Umbilical cord (tissue), 2 donors: ENCODE measurements around the gene CEP152. TPM values are rescaled to one million over a fixed set of nuclear protein-coding genes. Genes with fewer than 3 reads are reported as not detected.
"Not testable (repeated sequence)": the region's sequence is repeated elsewhere in the genome, so short reads cannot be mapped to it uniquely, and the experiment has no call there.

Experiments
- DNase-seq: peaks from one replicate; pipeline ENCODE4 v3.0.0-alpha.2; 2015; ENCODE audit warnings: low spot score
- total RNA-seq: library from RNA; depleted of rRNA; stranded (reverse); fragments of >200 nt; gene quantifications from one replicate; pipeline ENCODE4 v1.2.3, GENCODE V29; 2014; ENCODE audit warnings: low replicate concordance; ENCODE audit not compliant: insufficient read depth

Gene CEP152
- total RNA-seq, 1 donor from 2014 or later: 15.2 TPM

DNA sequence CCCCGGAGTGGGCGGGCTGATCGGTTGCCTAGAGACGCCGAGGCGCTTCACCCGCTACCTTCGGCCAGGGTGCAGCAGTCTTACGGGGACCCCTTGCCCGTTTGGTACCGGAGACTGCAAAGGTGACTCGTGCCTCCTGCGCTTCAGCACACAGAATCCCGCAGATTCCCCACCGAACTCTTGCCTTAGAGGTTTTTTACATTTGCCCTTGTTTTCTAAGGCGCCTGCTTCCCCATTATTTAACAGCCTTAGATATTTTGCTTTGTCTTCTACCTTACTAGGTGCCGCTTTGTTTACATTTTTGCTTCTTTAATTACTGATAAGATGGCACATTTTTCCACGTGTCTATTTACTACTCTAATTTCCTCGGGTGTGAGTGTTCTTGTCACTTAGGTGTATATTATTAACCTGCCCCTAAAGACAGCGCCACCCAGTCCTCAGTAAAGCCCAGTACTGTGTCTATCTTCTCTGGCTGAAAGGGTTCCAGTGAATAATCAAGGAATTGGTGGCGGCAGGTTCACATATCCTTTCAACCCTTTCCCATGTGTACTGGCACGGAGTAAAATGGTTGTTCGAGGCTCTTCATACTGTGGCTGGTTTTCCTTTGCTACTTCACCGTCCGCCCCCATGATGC, 573 bp upstream of the CEP152 start:
- no peak for DNase-seq

DNA sequence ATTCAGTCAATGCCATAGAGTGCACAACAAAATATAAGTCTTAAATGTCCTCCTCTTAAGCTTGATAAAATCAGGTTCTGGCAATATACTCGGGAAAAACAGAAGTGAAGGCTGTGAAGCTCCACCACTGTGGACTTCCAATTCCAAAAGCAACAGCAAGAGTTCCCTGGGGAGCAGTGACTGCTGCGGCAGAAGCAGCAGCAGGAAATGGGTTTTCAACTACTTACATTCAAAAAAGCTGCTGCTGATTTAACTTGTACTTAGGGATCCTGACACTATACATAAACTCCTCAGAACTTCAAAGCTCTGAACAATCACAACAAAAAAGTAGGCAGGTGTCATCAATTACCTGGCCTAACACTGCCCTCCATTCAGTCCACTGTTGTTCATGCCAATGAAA, 4.7 kb downstream of the CEP152 start:
- DNase-seq: peak; percentile 20

DNA sequence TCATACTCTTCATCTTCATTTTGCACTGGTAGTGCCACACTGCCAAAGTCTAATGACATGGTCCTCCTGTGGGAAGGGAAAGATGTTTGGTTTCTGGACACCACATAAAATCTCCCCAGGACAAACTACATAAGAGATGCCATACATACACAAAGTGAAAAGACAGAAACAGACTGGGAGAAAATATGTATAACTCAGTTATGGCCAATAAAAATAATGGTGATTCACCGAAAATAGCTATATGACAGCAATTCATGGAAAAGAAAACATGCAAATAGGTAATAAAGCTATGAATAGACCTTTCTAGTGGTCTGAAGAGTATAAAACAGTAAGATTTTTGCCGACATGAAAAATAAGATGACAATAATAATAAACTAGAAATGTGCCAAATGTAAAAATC, 5.3 kb downstream of the CEP152 start:
- no peak for DNase-seq

DNA sequence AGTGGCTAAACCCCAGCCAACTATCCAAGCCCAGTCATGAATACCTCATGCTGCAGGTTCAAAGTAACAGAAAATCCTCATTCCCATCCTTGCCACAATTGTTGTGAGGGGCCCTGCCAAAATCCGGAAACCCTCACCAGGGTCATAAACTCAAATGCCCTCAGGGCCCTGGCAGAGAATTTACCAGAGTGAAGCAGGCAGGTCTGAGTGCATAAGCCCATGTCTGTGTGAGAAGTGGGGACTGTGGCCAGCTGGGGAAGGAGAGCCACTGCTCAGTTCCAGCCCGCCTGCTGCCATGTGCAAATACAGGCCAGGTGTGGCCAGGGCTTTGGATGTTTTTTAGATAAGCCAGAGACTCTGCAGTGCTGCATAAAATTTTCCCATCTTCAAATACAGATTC, 7.0 kb downstream of the CEP152 start:
- DNase-seq: no peak

DNA sequence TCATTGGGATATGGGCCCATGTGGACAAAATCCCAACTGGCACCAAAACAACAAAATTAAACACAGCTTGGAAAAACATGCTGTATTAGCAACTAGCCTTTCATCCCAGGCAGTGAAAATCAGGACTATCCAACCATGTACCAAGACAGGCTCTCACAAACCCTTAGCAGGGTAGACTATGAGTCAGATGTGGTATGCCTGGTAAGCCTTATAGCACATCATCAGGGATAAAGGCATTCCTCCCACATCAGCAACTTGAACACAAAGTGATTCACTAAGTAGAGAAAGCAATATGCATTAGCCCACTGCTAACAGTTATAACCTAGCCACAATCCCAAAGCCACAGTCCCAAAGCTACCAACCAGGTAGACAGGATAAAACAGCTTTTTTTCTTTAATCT, 8.0 kb downstream of the CEP152 start:
- peak; percentile 92 for DNase-seq

DNA sequence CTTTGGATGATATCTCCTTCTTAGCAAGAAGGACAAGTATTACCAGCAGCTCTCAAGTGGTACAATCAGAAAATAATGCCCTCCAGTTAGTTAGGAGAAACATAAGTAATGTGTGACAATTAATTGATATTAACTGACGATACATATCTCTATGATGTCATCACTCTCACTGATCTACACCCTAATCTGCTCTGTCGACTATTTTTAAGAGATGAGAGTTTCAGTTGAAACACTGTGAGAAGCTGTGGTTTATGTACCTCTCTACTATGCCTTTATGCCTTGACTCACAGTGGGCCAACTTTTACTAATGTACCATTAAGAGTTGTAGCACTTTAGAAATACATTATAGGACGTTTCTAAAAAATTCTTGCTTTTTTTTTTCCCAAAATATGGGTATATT, 8.6 kb downstream of the CEP152 start:
- no peak for DNase-seq

DNA sequence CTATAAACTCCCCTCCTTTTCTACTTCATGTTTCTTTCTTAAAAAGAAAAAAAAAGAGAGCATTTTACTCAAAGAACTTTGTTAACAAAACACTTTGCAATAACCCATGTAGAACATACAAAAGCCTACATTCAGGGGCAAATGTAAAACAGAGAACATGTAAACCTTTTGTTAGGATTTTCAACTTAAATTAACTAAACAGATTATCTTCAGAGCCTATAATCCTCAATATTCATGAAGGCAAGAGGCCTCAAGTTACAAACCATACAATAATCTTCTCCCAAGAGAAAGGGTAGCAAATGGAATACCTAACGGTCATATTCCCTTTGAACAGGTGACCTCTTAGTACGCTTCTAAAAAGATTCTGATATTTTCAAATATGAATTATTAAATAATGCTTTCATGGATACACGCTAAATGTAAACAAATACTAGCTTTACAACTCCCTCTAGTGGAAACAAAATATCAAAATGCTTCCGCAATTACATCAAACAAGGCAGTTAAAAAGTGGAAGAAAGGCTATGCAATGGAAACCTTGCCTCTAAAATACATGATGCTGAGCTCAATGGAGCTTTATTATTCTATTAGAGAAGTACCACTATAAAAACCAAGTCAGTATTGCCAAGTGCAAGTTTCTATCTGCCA, 9.9 kb downstream of the CEP152 start:
- DNase-seq: peak; percentile 68

DNA sequence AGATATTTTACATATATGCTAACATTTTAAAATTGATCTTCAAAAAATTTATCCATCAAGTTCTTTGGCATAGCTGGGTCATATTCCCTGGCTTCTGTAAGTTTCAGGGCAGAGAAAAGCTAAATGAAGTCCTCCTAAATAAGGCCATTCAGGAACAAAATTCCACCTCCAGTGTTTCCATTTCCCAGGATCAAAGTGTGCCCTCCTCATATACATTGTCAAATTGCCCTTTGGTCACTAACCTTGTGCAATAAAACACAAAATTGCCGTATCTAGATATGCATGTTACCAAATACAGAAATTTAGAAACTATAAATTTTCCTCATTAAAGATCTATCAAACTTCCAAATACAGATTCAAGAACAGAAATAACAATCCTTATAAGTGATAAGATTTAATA, 10.6 kb downstream of the CEP152 start:
- no peak for DNase-seq

DNA sequence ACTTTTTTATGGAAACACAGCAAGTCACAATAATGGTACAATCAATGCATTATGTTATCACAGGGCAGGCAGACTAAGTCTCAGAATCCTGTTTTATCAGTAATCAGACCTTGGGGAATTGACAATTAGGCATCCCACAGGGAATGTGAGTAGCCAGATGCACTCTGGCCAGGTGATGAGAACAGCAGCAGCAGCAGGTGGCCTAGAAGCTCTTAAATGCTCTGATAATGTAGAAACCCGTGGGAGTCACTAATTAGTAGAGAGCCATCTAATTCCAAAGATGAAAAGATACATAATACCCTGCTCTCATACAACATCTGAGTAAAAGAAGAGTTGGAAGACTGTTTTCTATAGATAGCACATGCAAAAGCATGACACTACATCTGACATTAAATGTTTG, 12.6 kb downstream of the CEP152 start:
- DNase-seq: no peak

DNA sequence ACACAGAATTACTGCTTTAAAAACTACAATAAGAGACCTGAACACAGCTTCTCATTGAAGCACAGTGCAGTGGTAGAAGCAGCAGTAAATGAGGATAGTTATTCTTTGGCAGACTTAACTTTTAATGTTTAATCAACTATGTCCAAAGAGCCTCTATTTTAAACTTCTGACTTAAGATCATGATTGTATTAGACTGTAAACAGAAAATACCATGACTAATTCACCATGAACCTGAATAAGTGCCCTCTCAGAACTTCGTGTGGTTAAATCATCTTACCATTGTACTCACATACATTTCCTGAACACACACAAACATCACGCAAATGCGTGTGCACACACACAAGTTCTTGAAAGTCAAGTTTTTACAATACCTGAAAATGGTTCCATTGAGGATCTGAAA, 13.9 kb downstream of the CEP152 start:
- no peak for DNase-seq

DNA sequence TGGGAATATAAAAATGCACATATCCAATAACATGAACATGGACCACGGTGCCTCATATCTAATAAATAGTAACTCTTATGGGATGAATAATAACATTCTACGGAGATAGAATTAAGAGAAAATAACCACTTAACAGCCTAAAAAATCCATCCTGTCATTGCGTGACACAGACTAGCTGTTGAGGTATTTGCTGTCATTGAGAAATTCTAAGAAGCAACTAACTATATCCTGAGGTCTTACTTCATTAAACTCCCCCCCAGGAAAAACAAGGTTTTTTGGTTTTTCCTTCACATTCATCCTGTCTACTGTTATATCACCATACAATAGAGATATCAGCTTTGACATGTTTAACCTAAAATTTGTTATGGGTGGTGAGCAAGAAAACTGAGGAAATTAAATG, 14.3 kb downstream of the CEP152 start:
- DNase-seq: no peak

DNA sequence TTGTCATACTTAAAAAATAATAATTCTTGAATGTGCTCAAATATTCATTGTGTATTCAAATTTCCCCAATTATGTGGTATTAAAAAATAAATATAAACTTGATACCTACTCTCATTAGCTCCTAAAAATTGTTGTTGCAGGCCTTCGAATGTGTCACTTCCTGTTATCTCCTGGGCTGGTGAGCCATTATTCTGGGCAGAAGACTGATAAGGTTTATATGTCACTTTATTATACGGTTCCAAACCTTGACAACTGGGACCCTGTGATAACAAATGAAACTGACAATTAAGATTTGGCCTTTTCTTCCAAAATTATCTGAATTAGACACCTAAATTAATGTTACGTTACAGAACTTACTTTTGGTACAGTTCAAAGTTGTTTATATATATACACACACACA, 15.0 kb downstream of the CEP152 start:
- DNase-seq: no peak

DNA sequence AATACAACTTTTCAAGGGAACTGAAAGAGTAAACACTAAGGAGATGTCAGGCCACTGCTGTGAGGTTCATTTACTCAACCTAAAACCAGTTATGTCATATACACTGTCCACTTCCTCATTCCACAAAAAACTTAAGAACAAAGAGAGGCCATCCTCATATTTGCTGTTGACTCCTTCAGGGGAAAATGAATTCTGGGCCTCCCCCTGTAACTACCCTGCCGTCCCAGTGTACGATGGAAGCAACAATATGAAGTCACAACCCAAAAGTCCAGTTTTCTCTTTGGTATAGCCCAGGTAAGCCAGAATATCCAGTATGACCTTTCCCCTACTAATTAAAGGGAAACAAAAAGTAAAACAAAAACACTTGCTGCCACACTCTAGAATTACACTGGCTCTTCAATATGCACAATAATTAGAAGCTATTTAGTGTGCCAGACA, 16.2 kb downstream of the CEP152 start:
- DNase-seq: peak; percentile 31

DNA sequence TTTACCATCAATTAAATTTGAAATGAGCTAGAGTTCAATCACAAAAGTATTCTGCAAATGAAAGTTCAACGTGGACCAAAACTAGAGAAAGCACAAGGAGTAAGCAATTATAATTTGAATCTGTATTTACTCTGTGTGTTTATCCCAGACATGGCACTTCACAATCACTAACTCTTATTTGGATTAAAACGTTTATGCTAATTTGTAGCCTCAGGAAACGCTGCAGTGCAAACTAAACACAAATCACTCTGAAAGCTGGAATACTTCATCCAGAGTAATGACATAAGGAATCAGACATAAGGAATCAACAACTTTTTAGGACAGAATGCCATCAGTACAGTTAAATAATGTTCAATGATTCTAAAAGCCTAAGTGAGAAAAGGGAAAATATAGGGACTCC, 18.5 kb downstream of the CEP152 start:
- no peak for DNase-seq

DNA sequence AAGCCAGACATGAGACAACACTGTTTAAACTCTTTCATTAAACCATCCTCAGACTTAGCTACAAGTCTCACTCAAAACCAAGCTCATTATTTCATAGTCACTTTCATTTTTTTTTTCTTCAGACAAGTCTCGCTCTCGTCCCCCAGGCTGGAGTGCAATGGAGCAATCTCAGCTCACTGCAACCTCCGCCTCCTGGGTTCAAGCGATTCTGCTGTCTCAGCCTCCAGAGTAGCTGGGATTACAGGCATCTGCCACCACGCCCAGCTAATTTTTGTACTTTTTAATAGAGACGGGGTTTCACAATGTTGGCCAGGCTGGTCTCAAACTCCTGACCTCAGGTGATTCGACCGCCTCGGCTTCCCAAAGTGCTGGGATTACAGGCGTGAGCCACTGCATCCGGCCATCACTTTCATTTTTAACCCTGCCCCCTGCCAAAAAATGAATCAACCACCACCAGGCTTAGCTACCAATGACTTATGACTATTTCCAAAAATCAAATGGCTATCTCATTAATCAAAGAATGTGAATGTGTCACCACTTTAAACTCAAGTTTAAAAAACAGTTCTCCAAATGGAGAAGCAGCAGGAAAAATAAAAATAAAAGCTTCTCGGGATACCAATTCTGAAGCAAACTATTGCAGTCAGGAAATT, 20.3 kb downstream of the CEP152 start:
- DNase-seq: not testable (repeated sequence)

DNA sequence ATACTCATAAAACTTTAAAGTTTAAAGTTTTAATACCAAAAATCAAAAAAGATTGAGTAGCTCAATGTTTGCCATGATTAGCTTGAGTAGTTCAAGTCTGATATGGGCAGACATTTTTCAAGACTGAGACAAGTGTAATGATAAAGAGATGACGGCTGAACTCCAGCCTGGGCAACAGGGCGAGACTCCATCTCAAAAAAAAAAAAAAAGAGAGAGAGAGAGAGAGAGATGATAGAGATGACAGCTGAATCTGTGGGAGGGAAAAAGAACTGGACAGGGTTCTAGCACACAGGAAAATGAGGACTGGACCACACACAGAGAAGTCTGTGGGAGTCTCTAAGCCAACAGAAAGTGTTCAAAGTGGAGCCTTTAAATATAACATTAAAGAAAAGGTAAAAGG, 25.2 kb downstream of the CEP152 start:
- DNase-seq: no peak

DNA sequence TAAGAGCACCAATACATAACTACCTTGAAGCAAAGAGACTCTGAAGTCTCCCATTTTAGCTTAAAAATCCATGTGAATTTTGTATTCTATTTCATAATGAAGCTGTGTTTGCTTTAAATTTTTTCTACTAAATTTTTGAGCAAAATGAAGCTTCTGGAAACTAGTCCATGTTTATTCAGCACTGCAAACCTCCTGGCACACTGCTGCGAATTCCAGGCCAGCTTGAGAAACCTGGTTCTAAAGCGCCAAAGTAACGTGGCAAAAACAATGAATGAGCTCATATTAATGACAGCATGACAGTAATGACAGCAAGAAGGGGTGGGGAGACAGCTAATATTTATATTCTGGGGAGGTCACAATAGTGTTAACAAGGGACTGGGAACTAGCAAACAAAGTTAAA, 25.7 kb downstream of the CEP152 start:
- no peak for DNase-seq

DNA sequence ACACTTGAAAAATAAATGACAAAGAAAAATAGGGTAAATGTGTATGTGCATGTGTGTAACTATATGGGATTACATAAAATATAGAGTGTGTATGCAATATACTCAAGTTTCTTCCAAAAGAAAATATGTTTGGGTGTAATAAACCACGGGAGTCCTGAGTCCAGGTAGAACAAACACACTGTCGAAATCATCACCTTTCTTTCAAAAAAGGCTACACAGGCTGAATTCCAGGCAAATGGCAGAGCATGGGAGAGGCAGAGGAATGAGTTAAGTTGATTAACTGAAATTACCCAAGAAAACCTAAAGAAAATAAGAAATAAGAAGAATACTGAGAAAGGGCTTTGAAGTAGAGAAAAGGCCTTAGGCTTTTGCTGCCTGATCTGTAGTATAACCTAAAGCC, 26.1 kb downstream of the CEP152 start:
- DNase-seq: no peak

DNA sequence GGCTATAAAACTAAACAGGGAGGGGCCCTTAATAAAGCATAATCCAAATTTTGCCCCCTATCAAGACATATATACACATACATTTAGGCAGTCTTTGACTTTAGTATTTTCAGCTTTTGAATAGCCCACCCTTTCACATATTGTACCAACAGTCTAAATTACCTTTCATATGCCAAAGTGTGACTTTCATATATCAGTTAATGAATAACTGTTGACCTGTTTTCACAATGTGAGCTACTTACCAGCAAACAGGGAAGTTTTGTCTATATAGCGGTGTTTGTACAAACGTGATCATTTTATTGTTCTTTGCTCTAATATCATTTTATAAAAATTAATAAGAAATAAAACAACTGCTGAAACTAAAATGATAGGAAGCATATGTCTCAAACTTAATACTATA, 28.0 kb downstream of the CEP152 start:
- DNase-seq: no peak

DNA sequence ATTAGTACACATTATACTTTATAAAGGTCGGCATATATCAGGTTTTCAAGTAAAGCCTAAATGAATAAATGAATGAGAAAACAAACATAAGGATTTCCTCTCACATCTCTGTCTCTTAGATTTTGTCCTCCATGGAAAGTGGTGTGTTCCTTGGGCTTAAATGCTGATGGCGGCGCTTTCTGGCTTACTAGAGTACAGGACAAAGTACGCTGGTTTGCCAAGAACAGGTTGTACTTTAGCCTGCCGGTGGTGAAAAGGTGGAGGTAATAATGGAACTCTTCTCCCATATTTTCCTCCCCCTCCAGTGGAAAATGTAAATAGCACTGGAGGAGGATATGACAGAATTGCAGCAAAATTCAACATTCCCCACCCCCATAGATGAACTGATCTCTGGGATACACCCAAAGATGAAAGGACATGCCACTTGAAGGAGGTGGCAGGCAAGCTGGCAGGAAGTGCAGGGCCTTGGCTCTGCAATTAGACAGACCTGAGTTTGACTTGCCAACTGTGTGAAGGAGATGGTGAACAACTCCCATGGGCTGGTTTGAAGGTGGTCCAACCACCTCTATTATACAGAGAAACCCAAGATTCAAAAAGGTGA, 29.3 kb downstream of the CEP152 start:
- DNase-seq: no peak

DNA sequence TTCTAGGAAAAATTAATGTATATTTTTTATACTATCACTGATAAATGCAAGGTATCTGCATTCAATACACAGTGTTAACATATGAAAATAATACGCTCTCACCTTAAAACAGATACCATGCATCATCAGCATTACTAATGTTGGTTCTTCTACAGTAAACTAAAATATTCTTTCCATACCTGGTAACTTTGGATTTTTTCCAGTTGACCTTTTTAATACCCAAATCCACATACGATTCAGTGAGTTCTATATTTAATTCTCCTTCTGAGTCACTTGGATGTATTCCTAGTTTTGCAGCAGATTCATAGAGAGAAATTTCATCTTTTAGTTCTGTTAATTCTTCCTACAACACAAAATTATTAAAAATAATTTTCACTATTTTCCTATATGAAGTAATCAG, 29.9 kb downstream of the CEP152 start:
- DNase-seq: peak; percentile 7

DNA sequence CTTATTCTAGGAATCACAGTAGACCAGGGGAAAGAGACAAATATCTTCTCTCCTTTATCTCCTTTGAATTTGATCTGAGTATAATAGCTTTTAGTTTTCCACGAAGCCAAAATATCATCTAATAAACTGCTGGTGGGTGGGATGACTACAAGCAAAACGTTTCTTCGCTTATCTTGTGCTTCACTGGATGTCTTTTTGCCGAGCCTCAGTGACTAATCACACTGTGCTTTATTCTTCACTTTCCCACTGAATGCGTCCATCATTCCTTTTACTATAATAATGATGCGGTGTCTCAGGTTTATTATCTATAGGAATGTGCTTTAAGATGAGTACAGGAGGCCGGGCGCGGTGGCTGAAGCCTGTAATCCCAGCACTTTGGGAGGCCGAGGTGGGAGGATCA, 32.5 kb downstream of the CEP152 start:
- no peak for DNase-seq
